GM12878 (cell line): ENCODE measurements around the gene ULBP1.
A peak's percentile ranks its signal among the peaks of the same experiment; 100 is the strongest.

Experiments used
- EZH2 ChIP-seq: IDR thresholded peaks from 2 replicates; pipeline ENCODE4 v1.6.1; 2012; ENCODE audit warnings: low read depth, mild to moderate bottlenecking, control low read depth, inconsistent platforms, low read length, borderline replicate concordance; ENCODE audit not compliant: control insufficient read depth
- TF ChIP-seq, protein P1 (sequence below), 3 experiments: IDR thresholded peaks in 2 of 3; conservative IDR thresholded peaks in 1 of 3; 2 replicates each; pipeline ENCODE4 v1.5.1; 2011; ENCODE audit warnings: low read depth in 3 of 3, low read length in 3 of 3, mild to moderate bottlenecking in 3 of 3, control low read depth in 2 of 3, moderate library complexity in 2 of 3, inconsistent platforms in 1 of 3, mixed read lengths in 1 of 3; ENCODE audit not compliant: control insufficient read depth in 2 of 3, insufficient read depth in 1 of 3; ENCODE audit errors: extremely low read depth in 1 of 3

GRCh38 chr6:150016324-150017185, 52.8 kb downstream of the ULBP1 start:
- no peak for TF ChIP-seq EZH2
- TF ChIP-seq, protein P1, sequence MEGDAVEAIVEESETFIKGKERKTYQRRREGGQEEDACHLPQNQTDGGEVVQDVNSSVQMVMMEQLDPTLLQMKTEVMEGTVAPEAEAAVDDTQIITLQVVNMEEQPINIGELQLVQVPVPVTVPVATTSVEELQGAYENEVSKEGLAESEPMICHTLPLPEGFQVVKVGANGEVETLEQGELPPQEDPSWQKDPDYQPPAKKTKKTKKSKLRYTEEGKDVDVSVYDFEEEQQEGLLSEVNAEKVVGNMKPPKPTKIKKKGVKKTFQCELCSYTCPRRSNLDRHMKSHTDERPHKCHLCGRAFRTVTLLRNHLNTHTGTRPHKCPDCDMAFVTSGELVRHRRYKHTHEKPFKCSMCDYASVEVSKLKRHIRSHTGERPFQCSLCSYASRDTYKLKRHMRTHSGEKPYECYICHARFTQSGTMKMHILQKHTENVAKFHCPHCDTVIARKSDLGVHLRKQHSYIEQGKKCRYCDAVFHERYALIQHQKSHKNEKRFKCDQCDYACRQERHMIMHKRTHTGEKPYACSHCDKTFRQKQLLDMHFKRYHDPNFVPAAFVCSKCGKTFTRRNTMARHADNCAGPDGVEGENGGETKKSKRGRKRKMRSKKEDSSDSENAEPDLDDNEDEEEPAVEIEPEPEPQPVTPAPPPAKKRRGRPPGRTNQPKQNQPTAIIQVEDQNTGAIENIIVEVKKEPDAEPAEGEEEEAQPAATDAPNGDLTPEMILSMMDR (IDR thresholded peaks at IDR 0.05 in 2 of 3, conservative IDR thresholded peaks at IDR 0.05 in 1 of 3; ENCODE audit: control insufficient read depth in 2 of 3, extremely low read depth in 1 of 3, insufficient read depth in 1 of 3, low read depth in 3 of 3, low read length in 3 of 3) = peak; percentile 51 to 58 (median 55); a peak in 5 of 6 replicates
